OCI-LY1 (cell line): ENCODE data around the gene ERICH6.

Experiments used
- H2AFZ ChIP-seq: fragments of 200-600 bp; sonication (generic), shearing (Covaris generic); 2 replicates; pipeline ENCODE4 v1.6.0; 2014; ENCODE audit warnings: antibody characterized with exemption, mild to moderate bottlenecking, low read length
- H3F3A ChIP-seq: fragments of 200-600 bp; sonication (generic), shearing (Covaris generic); 2 replicates; pipeline ENCODE4 v1.6.0; 2014; ENCODE audit warnings: mild to moderate bottlenecking, antibody characterized with exemption, low read length, moderate library complexity; ENCODE audit not compliant: insufficient read depth
- H3K27ac ChIP-seq: fragments of 200-600 bp; sonication (generic); 2 replicates; pipeline ENCODE4 v1.5.1; 2014; ENCODE audit warnings: low read length, mixed run types, mild to moderate bottlenecking, low read depth; ENCODE audit not compliant: poor library complexity, severe bottlenecking
- H3K27me3 ChIP-seq: fragments of 200-600 bp; sonication (generic); 2 replicates; pipeline ENCODE4 v1.6.0; 2014; ENCODE audit warnings: antibody characterized with exemption, mild to moderate bottlenecking, low read length, moderate library complexity; ENCODE audit not compliant: insufficient read depth
- H3K36me3 ChIP-seq: fragments of 200-600 bp; sonication (generic); 2 replicates; pipeline ENCODE4 v1.6.1; 2014; ENCODE audit warnings: mild to moderate bottlenecking, antibody characterized with exemption, low read length, moderate library complexity, mixed read lengths; ENCODE audit not compliant: insufficient read depth
- H3K4me1 ChIP-seq: fragments of 200-600 bp; sonication (generic); 2 replicates; pipeline ENCODE4 v1.5.1; 2014; ENCODE audit warnings: mild to moderate bottlenecking, low read length, moderate library complexity; ENCODE audit not compliant: insufficient read depth, severe bottlenecking
- H3K4me2 ChIP-seq: fragments of 200-600 bp; sonication (generic), shearing (Covaris generic); 2 replicates; pipeline ENCODE4 v1.6.1; 2014; ENCODE audit warnings: low read length
- H3K4me3 ChIP-seq: fragments of 200-600 bp; sonication (generic); 2 replicates; pipeline ENCODE4 v1.5.1; 2014; ENCODE audit warnings: low read length, low read depth, mild to moderate bottlenecking, mixed read lengths; ENCODE audit not compliant: poor library complexity, severe bottlenecking
- H3K79me2 ChIP-seq: fragments of 200-600 bp; shearing (Covaris generic); 2 replicates; pipeline ENCODE4 v1.6.1; 2016; ENCODE audit warnings: mixed run types, low read length, mixed read lengths; ENCODE audit not compliant: insufficient read depth
- H3K9ac ChIP-seq: fragments of 200-600 bp; sonication (generic), shearing (Covaris generic); 2 replicates; pipeline ENCODE4 v1.6.1; 2014; ENCODE audit warnings: mild to moderate bottlenecking, low read length, mixed read lengths
- H3K9me2 ChIP-seq: fragments of 200-600 bp; sonication (generic), shearing (Covaris generic); 2 replicates; pipeline ENCODE4 v1.6.1; 2014; ENCODE audit warnings: low read depth, mild to moderate bottlenecking, low read length, mixed read lengths
- H3K9me3 ChIP-seq: fragments of 200-600 bp; shearing (Covaris generic); 2 replicates; pipeline ENCODE4 v1.6.1; 2014; ENCODE audit warnings: low read length, mixed read lengths
- H4K20me1 ChIP-seq: fragments of 200-600 bp; sonication (generic), shearing (Covaris generic); 2 replicates; pipeline ENCODE4 v1.6.0; 2016; ENCODE audit warnings: mild to moderate bottlenecking, low read length; ENCODE audit not compliant: insufficient read depth
- CTCF ChIP-seq: fragments of 200-600 bp; sonication (generic), shearing (Covaris generic); IDR thresholded peaks from 2 replicates; pipeline ENCODE4 v1.5.1; 2017; ENCODE audit warnings: mild to moderate bottlenecking, antibody characterized with exemption, low read length, moderate library complexity, mixed read lengths
- EZH2 ChIP-seq: fragments of 200-600 bp; sonication (generic), shearing (Covaris generic); IDR thresholded peaks from 2 replicates; pipeline ENCODE4 v1.8.0; 2017; ENCODE audit warnings: borderline replicate concordance, mixed run types, mild to moderate bottlenecking, antibody characterized with exemption, low read length, moderate library complexity, mixed read lengths

Gene ERICH6

DNA sequence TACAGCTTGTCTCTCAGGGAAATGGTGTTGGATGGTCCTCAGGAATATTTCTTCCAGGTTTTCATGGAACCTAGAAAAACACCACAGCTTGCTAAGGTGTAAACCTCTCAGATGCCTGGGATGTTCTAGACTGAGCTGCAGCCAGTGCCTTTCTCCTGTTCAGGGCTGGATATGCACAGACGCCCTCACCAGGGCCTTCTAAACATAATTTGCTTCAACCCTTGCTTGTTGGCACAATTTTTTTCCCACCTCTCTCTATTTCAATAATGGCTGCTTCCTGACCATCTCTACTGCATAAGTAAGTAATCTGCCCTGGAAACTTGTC lies 31.0 kb upstream of the ERICH6 start:
- Histone ChIP-seq H3K4me2 (no peak overlapping the region), H3K9me3 (no peaks in the 10 kb centered on the region), H2AFZ (no peak overlapping the region), H3K36me3 (no peaks in the 10 kb centered on the region), H3K27me3 (no peaks in the 10 kb centered on the region), H3K9me2 (no peaks in the 10 kb centered on the region), H3K9ac (no peak overlapping the region), H3F3A (no peaks in the 10 kb centered on the region), H4K20me1 (no peaks in the 10 kb centered on the region), H3K27ac (no peak overlapping the region), H3K4me1 (peaks cover 25% of the 10 kb centered on the region), H3K79me2 (no peaks in the 10 kb centered on the region), H3K4me3 (no peak overlapping the region)
- TF ChIP-seq EZH2, result no peak
- no peak for TF ChIP-seq CTCF

- TF ChIP-seq CTCF (no peak), EZH2 (no peak)
- Histone ChIP-seq H3K4me2 (no peak overlapping the region), H3K9ac (no peak overlapping the region), H3K79me2 (no peaks in the 10 kb centered on the region), H3F3A (no peaks in the 10 kb centered on the region), H3K9me2 (no peaks in the 10 kb centered on the region), H3K27ac (no peak overlapping the region), H3K4me3 (no peak overlapping the region), H3K27me3 (no peaks in the 10 kb centered on the region), H4K20me1 (no peaks in the 10 kb centered on the region), H3K4me1 (peaks cover 19% of the 10 kb centered on the region), H3K9me3 (no peaks in the 10 kb centered on the region), H3K36me3 (no peaks in the 10 kb centered on the region), H2AFZ (no peak overlapping the region)
Measured at GRCh38 chr3:150733936-150734794, 30.4 kb upstream of the ERICH6 start.

DNA sequence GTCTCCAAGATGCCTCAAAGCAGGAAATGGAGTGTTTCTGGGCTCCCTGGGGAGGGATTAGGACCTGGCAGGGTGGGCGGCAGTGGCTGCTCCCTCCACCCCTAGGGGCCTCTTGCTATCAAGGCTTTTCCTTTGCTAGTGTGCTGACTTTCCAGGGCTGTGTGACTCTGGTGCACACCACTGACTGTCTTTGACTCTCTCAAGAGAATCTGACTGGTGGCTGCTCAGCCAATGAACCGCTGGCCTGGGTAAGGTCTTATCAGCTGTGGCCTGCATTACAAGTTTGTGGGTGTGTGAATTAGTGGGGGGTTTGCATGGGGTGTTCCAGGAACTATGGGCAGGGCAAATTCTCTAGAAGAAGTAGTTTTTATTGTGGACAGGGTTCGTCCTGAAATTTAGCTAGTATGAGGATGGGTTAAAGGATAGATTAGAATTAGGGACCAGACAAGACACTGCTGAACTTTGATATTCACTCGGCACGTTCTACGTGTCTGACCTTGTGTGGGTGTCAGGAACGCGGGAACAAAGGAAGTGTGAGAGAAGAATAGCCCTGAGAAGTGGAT lies 29.7 kb upstream of the ERICH6 start:
- Histone ChIP-seq H3K79me2 (no peaks in the 10 kb centered on the region), H3K4me3 (no peak overlapping the region), H3K27me3 (no peaks in the 10 kb centered on the region), H3K9ac (no peak overlapping the region), H3K27ac (no peak overlapping the region), H4K20me1 (no peaks in the 10 kb centered on the region), H3F3A (no peaks in the 10 kb centered on the region), H3K36me3 (no peaks in the 10 kb centered on the region), H3K9me2 (no peaks in the 10 kb centered on the region), H3K9me3 (no peaks in the 10 kb centered on the region), H3K4me2 (no peak overlapping the region), H2AFZ (no peak overlapping the region), H3K4me1 (peaks cover 12% of the 10 kb centered on the region)
- TF ChIP-seq CTCF (no peak), EZH2 (no peak)
